ENCODE measurements around the gene CNKSR3. TPM values are rescaled to one million over a fixed set of nuclear protein-coding genes. Genes with fewer than 3 reads are reported as not detected.

CNKSR3 gene
- total RNA-seq, 1 donor from 2014 or later: 0.20 TPM

GRCh38 chr6:154354265-154354777 is 156.2 kb downstream of the CNKSR3 start:
- Mint-ChIP-seq H3K27me3 (peaks cover 2% of the 10 kb centered on the region), H3K4me1 (peaks cover 42% of the 10 kb centered on the region), H3K4me3 (no peak overlapping the region), H3K27ac (no peak overlapping the region), H3K36me3 (ENCODE audit: low read depth) (no peaks in the 10 kb centered on the region), H3K9me3 (no peaks in the 10 kb centered on the region)
- POLR2A ChIA-PET: interaction anchor here (0.8 kb wide), 1 partner anchor 48 kb away, joined by 3 read pairs; no protein-coding TSS in a partner anchor
- ATAC-seq (ENCODE audit: low read depth) (no peak), DNase-seq (no peak)
- TF ChIP-seq, protein P1, sequence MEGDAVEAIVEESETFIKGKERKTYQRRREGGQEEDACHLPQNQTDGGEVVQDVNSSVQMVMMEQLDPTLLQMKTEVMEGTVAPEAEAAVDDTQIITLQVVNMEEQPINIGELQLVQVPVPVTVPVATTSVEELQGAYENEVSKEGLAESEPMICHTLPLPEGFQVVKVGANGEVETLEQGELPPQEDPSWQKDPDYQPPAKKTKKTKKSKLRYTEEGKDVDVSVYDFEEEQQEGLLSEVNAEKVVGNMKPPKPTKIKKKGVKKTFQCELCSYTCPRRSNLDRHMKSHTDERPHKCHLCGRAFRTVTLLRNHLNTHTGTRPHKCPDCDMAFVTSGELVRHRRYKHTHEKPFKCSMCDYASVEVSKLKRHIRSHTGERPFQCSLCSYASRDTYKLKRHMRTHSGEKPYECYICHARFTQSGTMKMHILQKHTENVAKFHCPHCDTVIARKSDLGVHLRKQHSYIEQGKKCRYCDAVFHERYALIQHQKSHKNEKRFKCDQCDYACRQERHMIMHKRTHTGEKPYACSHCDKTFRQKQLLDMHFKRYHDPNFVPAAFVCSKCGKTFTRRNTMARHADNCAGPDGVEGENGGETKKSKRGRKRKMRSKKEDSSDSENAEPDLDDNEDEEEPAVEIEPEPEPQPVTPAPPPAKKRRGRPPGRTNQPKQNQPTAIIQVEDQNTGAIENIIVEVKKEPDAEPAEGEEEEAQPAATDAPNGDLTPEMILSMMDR (IDR thresholded peaks at IDR 0.05): no peak
- CTCF ChIA-PET: interaction anchor here (1.1 kb wide), 1 partner anchor 77 kb away, joined by 4 read pairs; no protein-coding TSS in a partner anchor
- intact Hi-C loops (cut with micrococcal nuclease): no loop called here

DNA sequence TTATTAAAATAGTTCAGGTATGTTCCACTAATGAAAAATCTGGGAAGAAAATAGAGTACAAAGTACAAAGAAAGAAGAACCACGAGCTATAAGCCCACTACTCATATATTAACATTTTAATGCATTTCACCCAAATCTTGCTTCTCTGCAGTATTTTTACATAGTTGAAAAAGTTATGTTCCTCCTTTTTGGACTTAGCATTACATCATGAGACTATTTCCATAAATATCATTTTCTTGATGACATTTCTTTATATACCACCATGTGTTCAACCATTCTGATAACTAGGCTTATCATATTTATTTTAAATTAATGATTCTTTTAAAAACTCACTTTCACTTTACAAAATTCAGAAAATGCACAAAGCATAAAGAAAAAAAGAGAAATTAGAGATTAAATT is 156.9 kb downstream of the CNKSR3 start:
- TF ChIP-seq, protein P1 (IDR thresholded peaks at IDR 0.05): no peak
- Mint-ChIP-seq H3K27me3 (no peaks in the 10 kb centered on the region), H3K9me3 (no peaks in the 10 kb centered on the region), H3K4me3 (no peak overlapping the region), H3K27ac (no peak overlapping the region), H3K4me1 (peaks cover 38% of the 10 kb centered on the region), H3K36me3 (ENCODE audit: low read depth) (no peaks in the 10 kb centered on the region)
- ChIA-PET POLR2A (no interaction called here), CTCF (no interaction called here)
- no peak for ATAC-seq (ENCODE audit: low read depth)
- intact Hi-C loops (cut with micrococcal nuclease): loop anchor here (1.0 kb wide), 1 partner anchor 47 kb away; no protein-coding TSS in a partner anchor
- DNase-seq: no peak

GRCh38 chr6:154352898-154353585 is 157.4 kb downstream of the CNKSR3 start:
- peaks cover 38% of the 10 kb centered on the region for H3K4me1 Mint-ChIP-seq
- peak overlapping the region; percentile 22 for H3K27ac Mint-ChIP-seq
- TF ChIP-seq, protein P1 (IDR thresholded peaks at IDR 0.05): no peak
- no peaks in the 10 kb centered on the region for H3K36me3 Mint-ChIP-seq (ENCODE audit: low read depth)
- intact Hi-C loops (cut with micrococcal nuclease): loop anchor here (1.0 kb wide), 1 partner anchor 47 kb away; no protein-coding TSS in a partner anchor
- H3K27me3 Mint-ChIP-seq: no peaks in the 10 kb centered on the region
- ChIA-PET POLR2A (interaction anchor here (0.7 kb wide), 1 partner anchor 55 kb away, joined by 3 read pairs; no protein-coding TSS in a partner anchor), CTCF (no interaction called here)
- ATAC-seq (ENCODE audit: low read depth) (peak; percentile 68), DNase-seq (no peak)
- peak overlapping the region; percentile 17 for H3K4me3 Mint-ChIP-seq
- H3K9me3 Mint-ChIP-seq: no peaks in the 10 kb centered on the region

- ATAC-seq (ENCODE audit: low read depth): no peak
- TF ChIP-seq, protein P1 (IDR thresholded peaks at IDR 0.05): no peak
- Mint-ChIP-seq H3K4me3 (no peak overlapping the region), H3K36me3 (ENCODE audit: low read depth) (no peaks in the 10 kb centered on the region), H3K4me1 (peaks cover 23% of the 10 kb centered on the region), H3K27ac (no peak overlapping the region), H3K27me3 (peaks cover 2% of the 10 kb centered on the region), H3K9me3 (peaks cover 5% of the 10 kb centered on the region)
- intact Hi-C loops (cut with micrococcal nuclease): no loop called here
- ChIA-PET CTCF (no interaction called here), POLR2A (no interaction called here)
- no peak for DNase-seq
Measured at GRCh38 chr6:154350293-154350692, 160.2 kb downstream of the CNKSR3 start.

DNA sequence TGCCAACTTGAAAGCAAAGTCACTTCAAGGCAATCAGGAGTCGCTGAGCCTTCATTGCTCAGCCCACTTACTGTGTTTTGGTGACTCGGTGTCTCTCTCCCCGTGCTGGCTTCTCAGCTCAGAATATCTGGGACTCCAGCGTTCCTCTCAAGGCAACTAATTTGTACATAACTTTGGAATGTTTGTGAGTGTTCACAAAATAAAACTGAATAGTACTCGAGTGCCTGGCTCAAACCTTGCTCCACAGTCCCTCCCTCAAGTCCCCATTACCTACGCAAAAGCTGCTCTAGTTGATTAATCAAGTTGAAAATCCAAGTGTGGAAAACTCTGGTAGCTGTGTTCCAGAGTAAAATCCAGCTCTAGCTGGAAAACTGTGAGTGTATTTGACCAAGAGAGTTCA is 162.5 kb downstream of the CNKSR3 start:
- peaks cover 2% of the 10 kb centered on the region for H3K27me3 Mint-ChIP-seq
- peaks cover 6% of the 10 kb centered on the region for H3K4me1 Mint-ChIP-seq
- H3K27ac Mint-ChIP-seq: no peak overlapping the region
- ChIA-PET CTCF (no interaction called here), POLR2A (no interaction called here)
- peaks cover 5% of the 10 kb centered on the region for H3K9me3 Mint-ChIP-seq
- H3K4me3 Mint-ChIP-seq: no peak overlapping the region
- TF ChIP-seq, protein P1 (IDR thresholded peaks at IDR 0.05): no peak
- H3K36me3 Mint-ChIP-seq (ENCODE audit: low read depth): no peaks in the 10 kb centered on the region
- DNase-seq: no peak
- intact Hi-C loops (cut with micrococcal nuclease): no loop called here
- no peak for ATAC-seq (ENCODE audit: low read depth)
